Keratinocyte (primary cell): ENCODE data around the gene SLC44A3. TPM values are rescaled to one million over a fixed set of nuclear protein-coding genes. Genes with fewer than 3 reads are reported as not detected.

Source experiments
- DNase-seq: peaks from one replicate; pipeline ENCODE4 v3.0.0-alpha.2; 2011; ENCODE audit warnings: low read depth, missing footprints, low spot score
- FAIRE-seq: peaks from 2 replicates; lab custom pipeline; 2011; peaks lifted over from hg19 to GRCh38; lab: Jason Lieb, UNC
- H2AFZ ChIP-seq: 2 replicates; pipeline ENCODE4 v1.6.0; 2012; ENCODE audit warnings: low read length, control low read depth, inconsistent platforms; ENCODE audit not compliant: control insufficient read depth
- H3K27ac ChIP-seq: 2 replicates; pipeline ENCODE4 v1.5.1; 2011; ENCODE audit warnings: low read length; ENCODE audit not compliant: control insufficient read depth, insufficient read depth
- H3K27me3 ChIP-seq: 3 replicates; pipeline ENCODE4 v1.6.0; 2011; ENCODE audit warnings: low read length; ENCODE audit not compliant: control insufficient read depth, insufficient read depth; ENCODE audit errors: extremely low read depth
- H3K36me3 ChIP-seq, 2 experiments: 2 replicates in 1 of 2; 3 replicates in 1 of 2; pipeline ENCODE4 v1.5.1; 2011; ENCODE audit warnings: low read length in 2 of 2, mild to moderate bottlenecking in 1 of 2; ENCODE audit not compliant: control insufficient read depth in 2 of 2, insufficient read depth in 2 of 2; ENCODE audit errors: extremely low read depth in 1 of 2
- H3K4me1 ChIP-seq: 3 replicates; pipeline ENCODE4 v1.5.1; 2011; ENCODE audit warnings: low read length; ENCODE audit not compliant: control insufficient read depth, insufficient read depth; ENCODE audit errors: extremely low read depth
- H3K4me2 ChIP-seq: 3 replicates; pipeline ENCODE4 v1.6.0; 2011; ENCODE audit warnings: low read depth, low read length; ENCODE audit not compliant: control insufficient read depth, insufficient read depth; ENCODE audit errors: extremely low read depth
- H3K4me3 ChIP-seq, 3 experiments: fragments of 200-600 bp in 1 of 3; sonication (generic) in 1 of 3; 2 replicates in 2 of 3; 3 replicates in 1 of 3; pipeline ENCODE4 v1.5.1; 2011 to 2016; ENCODE audit warnings: low read length in 3 of 3, mild to moderate bottlenecking in 3 of 3, control low read depth in 2 of 3, inconsistent platforms in 1 of 3, low read depth in 1 of 3, mixed read lengths in 1 of 3, mixed run types in 1 of 3, moderate library complexity in 1 of 3; ENCODE audit not compliant: control insufficient read depth in 2 of 3, insufficient read depth in 2 of 3; ENCODE audit errors: extremely low read depth in 1 of 3
- H3K79me2 ChIP-seq: 2 replicates; pipeline ENCODE4 v1.6.0; 2012; ENCODE audit warnings: low read length; ENCODE audit not compliant: control insufficient read depth, insufficient read depth
- H3K9ac ChIP-seq: 3 replicates; pipeline ENCODE4 v1.6.0; 2011; ENCODE audit warnings: low read length; ENCODE audit not compliant: control insufficient read depth, insufficient read depth; ENCODE audit errors: extremely low read depth
- H3K9me1 ChIP-seq: 3 replicates; pipeline ENCODE4 v1.6.0; 2011; ENCODE audit warnings: low read length; ENCODE audit not compliant: control insufficient read depth, insufficient read depth; ENCODE audit errors: extremely low read depth
- H3K9me3 ChIP-seq: 2 replicates; pipeline ENCODE4 v1.5.1; 2012; ENCODE audit warnings: low read depth, low read length; ENCODE audit not compliant: control insufficient read depth
- H4K20me1 ChIP-seq: 3 replicates; pipeline ENCODE4 v1.6.0; 2011; ENCODE audit warnings: low read length; ENCODE audit not compliant: control insufficient read depth, insufficient read depth; ENCODE audit errors: extremely low read depth
- EZH2 ChIP-seq: IDR thresholded peaks from one replicate; pipeline ENCODE4 v1.6.1; 2012; ENCODE audit warnings: inconsistent platforms, mild to moderate bottlenecking, low read length, moderate library complexity
- dilution Hi-C: fragments of 300-500 bp; cut with MboI; formaldehyde crosslinking; loops from one replicate; pipeline ENCODE4 v1.7.0; 2020; ENCODE audit warnings: low sequenced_read_pairs; ENCODE audit not compliant: extremely low pct_ligation_motif_present
- polyA plus RNA-seq, 5 experiments: library from polyadenylated mRNA; depleted of rRNA in 3 of 5; stranded (reverse) in 3 of 5; stranded (forward) in 1 of 5; unstranded in 1 of 5; fragments of >200 nt; gene quantifications; 1 replicate in 1 of 5; 2 replicates in 3 of 5; 3 replicates in 1 of 5; pipeline versions ENCODE4 v1.2.1 to v1.2.3, GENCODE V29; 2011 to 2012; ENCODE audit warnings: missing spikeins in 2 of 5, low read depth in 1 of 5, low replicate concordance in 1 of 5
- TF ChIP-seq, protein P1 (sequence below), 3 experiments: IDR thresholded peaks in 1 of 3; conservative IDR thresholded peaks in 1 of 3; optimal IDR thresholded peaks in 1 of 3; 2 replicates in 2 of 3; 3 replicates in 1 of 3; pipeline versions ENCODE3 to v1.5.1; 2011; ENCODE audit warnings: low read length in 3 of 3, mild to moderate bottlenecking in 3 of 3, moderate library complexity in 2 of 3, control low read depth in 1 of 3, inconsistent platforms in 1 of 3; ENCODE audit not compliant: insufficient read depth in 2 of 3; ENCODE audit errors: extremely low read depth in 1 of 3

The SLC44A3 gene
- polyA plus RNA-seq, 1 donor (not counting 4 experiments of a cell fraction or from before 2014, with no cell fraction given): 7.3 TPM

DNA sequence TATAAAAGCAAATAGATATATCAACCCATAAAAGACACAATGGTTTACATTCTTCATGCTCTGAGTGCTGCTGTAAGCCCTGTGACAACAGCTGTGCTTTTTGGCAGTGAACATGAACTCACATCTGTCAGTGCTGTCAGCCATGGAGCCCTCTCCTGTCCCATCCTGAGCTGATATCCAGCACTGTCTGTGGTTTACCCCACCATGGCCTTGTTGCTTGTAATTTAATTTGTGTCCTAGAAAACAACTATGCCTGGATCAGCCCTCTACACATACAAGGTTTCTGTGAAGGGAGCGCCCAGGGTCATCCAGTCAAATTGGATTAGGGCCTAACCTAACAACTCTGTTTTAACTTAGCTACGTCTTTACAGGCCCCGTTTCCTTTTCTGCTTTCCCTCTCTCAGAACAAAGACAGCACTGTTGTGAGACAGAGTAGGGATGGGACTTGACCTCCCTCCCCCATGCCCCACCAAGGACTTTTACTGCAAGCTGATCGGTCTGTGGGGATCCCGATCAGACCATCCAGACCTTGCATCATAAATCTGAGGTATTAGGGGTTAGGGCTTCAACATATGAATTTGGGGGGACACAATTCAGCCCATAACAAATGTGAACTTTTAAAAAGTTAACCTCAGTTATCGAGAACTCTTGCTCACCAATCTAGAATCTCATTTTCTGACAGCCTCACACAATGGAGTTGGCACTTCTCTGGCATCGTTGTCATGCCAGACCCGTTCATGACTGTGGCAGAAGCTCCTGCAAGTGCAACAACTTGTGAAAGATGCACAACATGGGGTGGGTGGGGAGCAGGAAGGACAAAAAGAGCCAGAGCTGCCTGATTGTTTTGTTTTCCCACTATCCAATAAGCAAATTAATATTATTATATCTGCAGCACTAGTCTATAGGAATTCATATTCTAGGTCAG lies 16.4 kb upstream of the SLC44A3 start:
- Histone ChIP-seq H3K36me3 (no peaks in the 10 kb centered on the region), H3K27ac (no peak overlapping the region), H2AFZ (no peak overlapping the region), H3K9me1 (no peaks in the 10 kb centered on the region), H3K27me3 (no peaks in the 10 kb centered on the region), H3K9me3 (no peaks in the 10 kb centered on the region), H3K4me2 (no peak overlapping the region), H3K79me2 (no peaks in the 10 kb centered on the region), H3K4me3 (no peak overlapping the region), H3K9ac (no peak overlapping the region), H3K4me1 (peaks cover 23% of the 10 kb centered on the region), H4K20me1 (no peaks in the 10 kb centered on the region)
- DNase-seq: no peak
- no peak for FAIRE-seq
- dilution Hi-C loops: no loop called here
- no peak for TF ChIP-seq EZH2
- TF ChIP-seq, protein P1, sequence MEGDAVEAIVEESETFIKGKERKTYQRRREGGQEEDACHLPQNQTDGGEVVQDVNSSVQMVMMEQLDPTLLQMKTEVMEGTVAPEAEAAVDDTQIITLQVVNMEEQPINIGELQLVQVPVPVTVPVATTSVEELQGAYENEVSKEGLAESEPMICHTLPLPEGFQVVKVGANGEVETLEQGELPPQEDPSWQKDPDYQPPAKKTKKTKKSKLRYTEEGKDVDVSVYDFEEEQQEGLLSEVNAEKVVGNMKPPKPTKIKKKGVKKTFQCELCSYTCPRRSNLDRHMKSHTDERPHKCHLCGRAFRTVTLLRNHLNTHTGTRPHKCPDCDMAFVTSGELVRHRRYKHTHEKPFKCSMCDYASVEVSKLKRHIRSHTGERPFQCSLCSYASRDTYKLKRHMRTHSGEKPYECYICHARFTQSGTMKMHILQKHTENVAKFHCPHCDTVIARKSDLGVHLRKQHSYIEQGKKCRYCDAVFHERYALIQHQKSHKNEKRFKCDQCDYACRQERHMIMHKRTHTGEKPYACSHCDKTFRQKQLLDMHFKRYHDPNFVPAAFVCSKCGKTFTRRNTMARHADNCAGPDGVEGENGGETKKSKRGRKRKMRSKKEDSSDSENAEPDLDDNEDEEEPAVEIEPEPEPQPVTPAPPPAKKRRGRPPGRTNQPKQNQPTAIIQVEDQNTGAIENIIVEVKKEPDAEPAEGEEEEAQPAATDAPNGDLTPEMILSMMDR (optimal IDR thresholded peaks at IDR 0.05 in 1 of 3, IDR thresholded peaks at IDR 0.05 in 1 of 3, conservative IDR thresholded peaks at IDR 0.05 in 1 of 3; ENCODE audit: extremely low read depth in 1 of 3, insufficient read depth in 2 of 3, low read length in 3 of 3): no peak

DNA sequence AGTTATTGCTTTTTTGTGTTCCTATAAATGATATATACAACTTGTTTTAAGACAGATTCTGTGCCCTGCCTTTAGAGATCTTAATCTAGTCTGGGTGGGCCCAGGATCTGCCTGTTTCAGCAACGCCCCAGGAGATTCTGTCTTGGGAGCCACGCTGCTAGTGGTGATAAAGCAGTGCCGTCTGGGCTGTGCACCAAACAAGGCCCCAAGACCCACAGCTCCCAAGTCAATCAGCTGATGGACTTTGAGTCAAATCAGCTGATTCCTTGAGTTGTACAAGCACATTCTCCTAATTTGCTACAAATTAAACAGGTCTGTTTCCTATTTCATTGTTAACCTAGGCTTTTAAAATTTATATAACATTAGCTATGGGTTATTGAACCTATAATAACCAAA lies 15.7 kb upstream of the SLC44A3 start:
- no peak for DNase-seq
- H3K4me3 ChIP-seq: no peak overlapping the region
- no peak for FAIRE-seq
- dilution Hi-C loops: no loop called here
- no peaks in the 10 kb centered on the region for H3K79me2 ChIP-seq
- TF ChIP-seq EZH2: no peak
- TF ChIP-seq, protein P1 (optimal IDR thresholded peaks at IDR 0.05 in 1 of 3, IDR thresholded peaks at IDR 0.05 in 1 of 3, conservative IDR thresholded peaks at IDR 0.05 in 1 of 3; ENCODE audit: extremely low read depth in 1 of 3, insufficient read depth in 2 of 3, low read length in 3 of 3): no peak
- H3K9me3 ChIP-seq: no peaks in the 10 kb centered on the region
- H3K27ac ChIP-seq: no peak overlapping the region
- H3K4me1 ChIP-seq: peaks cover 23% of the 10 kb centered on the region
- no peaks in the 10 kb centered on the region for H4K20me1 ChIP-seq
- H3K36me3 ChIP-seq: no peaks in the 10 kb centered on the region
- H3K9me1 ChIP-seq: no peaks in the 10 kb centered on the region
- no peak overlapping the region for H3K9ac ChIP-seq
- H2AFZ ChIP-seq: no peak overlapping the region
- H3K4me2 ChIP-seq: no peak overlapping the region
- H3K27me3 ChIP-seq: no peaks in the 10 kb centered on the region
